ENCODE results near the gene EHMT1. TPM values are rescaled to one million over a fixed set of nuclear protein-coding genes. Genes with fewer than 3 reads are reported as not detected.

Gene EHMT1
- total and polyA plus RNA-seq, 10 of the 15 experiments (the other 5 are each of a cell fraction or from before 2014, with no cell fraction given), result 2.9 to 100 (median 48.1) TPM

DNA sequence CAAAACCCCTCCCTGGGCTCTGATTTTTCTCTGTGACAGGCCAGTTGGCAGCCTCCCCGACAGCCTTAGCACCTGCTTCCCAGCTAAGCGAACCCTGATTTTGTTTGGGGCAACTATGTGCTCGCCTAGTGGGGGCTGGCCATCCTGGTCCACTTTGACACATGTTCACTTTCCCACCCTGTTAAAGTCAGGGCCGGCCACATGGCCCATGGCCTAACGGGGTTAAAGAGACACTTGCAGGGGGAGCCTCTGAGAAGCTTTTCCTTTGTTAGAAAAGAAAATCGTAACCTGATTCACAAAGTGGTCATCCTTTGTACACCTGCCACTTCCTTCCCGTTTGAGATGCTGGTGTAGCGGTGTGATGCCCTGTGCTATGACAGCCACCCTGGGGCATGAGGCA is 257.5 kb downstream of the EHMT1 start:
- ChIA-PET RAD21 (ENCODE audit: unreplicated experiment) (no interaction called here), POLR2A (no interaction called here), SMC1A (ENCODE audit: uncharacterized antibody, unreplicated experiment) (no interaction called here), CTCF (interaction anchor here (0.6 kb wide), 1 partner anchor 217 kb away, joined by 4 read pairs; no protein-coding TSS in a partner anchor)
- in situ Hi-C loops (cut with MboI), result no loop called here
- no peak overlapping the region for H3K4me3 ChIP-seq
- H2AFZ ChIP-seq (ENCODE audit: control insufficient read depth, low read depth, low read length), result no peak overlapping the region
- intact Hi-C loops (cut with micrococcal nuclease; ENCODE audit: unreplicated experiment), result no loop called here
- H4K20me1 ChIP-seq (ENCODE audit: control insufficient read depth, insufficient read depth), result no peaks in the 10 kb centered on the region
- no peak for TF ChIP-seq CBX5 (IDR thresholded peaks at IDR 0.05; ENCODE audit: low read depth)
- TF ChIP-seq BCL3 (IDR thresholded peaks at IDR 0.05; ENCODE audit: borderline replicate concordance, insufficient read depth, low read depth, low read length, poor library complexity, severe bottlenecking), result no peak
- TF ChIP-seq YBX1 (IDR thresholded peaks at IDR 0.05), result no peak
- no peak for TF ChIP-seq TCF3 (IDR thresholded peaks at IDR 0.05; ENCODE audit: borderline replicate concordance, insufficient read depth, low read depth, low read length)
- no peak for TF ChIP-seq TCF7 (IDR thresholded peaks at IDR 0.05; ENCODE audit: borderline replicate concordance)
- TF ChIP-seq RELA (IDR thresholded peaks at IDR 0.05; ENCODE audit: borderline replicate concordance, partially characterized antibody), result no peak
- TF ChIP-seq SMAD1 (IDR thresholded peaks at IDR 0.05; ENCODE audit: low read depth, partially characterized antibody), result no peak
- TF ChIP-seq SMC3 (IDR thresholded peaks at IDR 0.05; ENCODE audit: borderline replicate concordance, low read length), result no peak
- TF ChIP-seq, protein P1, sequence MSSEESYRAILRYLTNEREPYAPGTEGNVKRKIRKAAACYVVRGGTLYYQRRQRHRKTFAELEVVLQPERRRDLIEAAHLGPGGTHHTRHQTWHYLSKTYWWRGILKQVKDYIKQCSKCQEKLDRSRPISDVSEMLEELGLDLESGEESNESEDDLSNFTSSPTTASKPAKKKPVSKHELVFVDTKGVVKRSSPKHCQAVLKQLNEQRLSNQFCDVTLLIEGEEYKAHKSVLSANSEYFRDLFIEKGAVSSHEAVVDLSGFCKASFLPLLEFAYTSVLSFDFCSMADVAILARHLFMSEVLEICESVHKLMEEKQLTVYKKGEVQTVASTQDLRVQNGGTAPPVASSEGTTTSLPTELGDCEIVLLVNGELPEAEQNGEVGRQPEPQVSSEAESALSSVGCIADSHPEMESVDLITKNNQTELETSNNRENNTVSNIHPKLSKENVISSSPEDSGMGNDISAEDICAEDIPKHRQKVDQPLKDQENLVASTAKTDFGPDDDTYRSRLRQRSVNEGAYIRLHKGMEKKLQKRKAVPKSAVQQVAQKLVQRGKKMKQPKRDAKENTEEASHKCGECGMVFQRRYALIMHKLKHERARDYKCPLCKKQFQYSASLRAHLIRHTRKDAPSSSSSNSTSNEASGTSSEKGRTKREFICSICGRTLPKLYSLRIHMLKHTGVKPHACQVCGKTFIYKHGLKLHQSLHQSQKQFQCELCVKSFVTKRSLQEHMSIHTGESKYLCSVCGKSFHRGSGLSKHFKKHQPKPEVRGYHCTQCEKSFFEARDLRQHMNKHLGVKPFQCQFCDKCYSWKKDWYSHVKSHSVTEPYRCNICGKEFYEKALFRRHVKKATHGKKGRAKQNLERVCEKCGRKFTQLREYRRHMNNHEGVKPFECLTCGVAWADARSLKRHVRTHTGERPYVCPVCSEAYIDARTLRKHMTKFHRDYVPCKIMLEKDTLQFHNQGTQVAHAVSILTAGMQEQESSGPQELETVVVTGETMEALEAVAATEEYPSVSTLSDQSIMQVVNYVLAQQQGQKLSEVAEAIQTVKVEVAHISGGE (CRISPR knock-in tag; IDR thresholded peaks at IDR 0.05), result no peak
- TF ChIP-seq MTA3 (IDR thresholded peaks at IDR 0.05; ENCODE audit: borderline replicate concordance, low read length), result no peak
- no peak for TF ChIP-seq BCL11A (IDR thresholded peaks at IDR 0.05; ENCODE audit: low read depth, low read length)
- TF ChIP-seq, protein P2, sequence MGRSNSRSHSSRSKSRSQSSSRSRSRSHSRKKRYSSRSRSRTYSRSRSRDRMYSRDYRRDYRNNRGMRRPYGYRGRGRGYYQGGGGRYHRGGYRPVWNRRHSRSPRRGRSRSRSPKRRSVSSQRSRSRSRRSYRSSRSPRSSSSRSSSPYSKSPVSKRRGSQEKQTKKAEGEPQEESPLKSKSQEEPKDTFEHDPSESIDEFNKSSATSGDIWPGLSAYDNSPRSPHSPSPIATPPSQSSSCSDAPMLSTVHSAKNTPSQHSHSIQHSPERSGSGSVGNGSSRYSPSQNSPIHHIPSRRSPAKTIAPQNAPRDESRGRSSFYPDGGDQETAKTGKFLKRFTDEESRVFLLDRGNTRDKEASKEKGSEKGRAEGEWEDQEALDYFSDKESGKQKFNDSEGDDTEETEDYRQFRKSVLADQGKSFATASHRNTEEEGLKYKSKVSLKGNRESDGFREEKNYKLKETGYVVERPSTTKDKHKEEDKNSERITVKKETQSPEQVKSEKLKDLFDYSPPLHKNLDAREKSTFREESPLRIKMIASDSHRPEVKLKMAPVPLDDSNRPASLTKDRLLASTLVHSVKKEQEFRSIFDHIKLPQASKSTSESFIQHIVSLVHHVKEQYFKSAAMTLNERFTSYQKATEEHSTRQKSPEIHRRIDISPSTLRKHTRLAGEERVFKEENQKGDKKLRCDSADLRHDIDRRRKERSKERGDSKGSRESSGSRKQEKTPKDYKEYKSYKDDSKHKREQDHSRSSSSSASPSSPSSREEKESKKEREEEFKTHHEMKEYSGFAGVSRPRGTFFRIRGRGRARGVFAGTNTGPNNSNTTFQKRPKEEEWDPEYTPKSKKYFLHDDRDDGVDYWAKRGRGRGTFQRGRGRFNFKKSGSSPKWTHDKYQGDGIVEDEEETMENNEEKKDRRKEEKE (IDR thresholded peaks at IDR 0.05), result no peak
- TF ChIP-seq SKIL (IDR thresholded peaks at IDR 0.05; ENCODE audit: low read depth, poor library complexity, severe bottlenecking), result no peak
- no peak for TF ChIP-seq NFXL1 (IDR thresholded peaks at IDR 0.05; ENCODE audit: borderline replicate concordance)
- H3K4me2 ChIP-seq (ENCODE audit: control insufficient read depth, insufficient read depth), result no peak overlapping the region
- H3K9ac ChIP-seq (ENCODE audit: control insufficient read depth, insufficient read depth, low read length), result no peak overlapping the region
- no peaks in the 10 kb centered on the region; the same call in 2 of the 3 replicates for H3K9me3 ChIP-seq (replicated peaks; ENCODE audit: control insufficient read depth, insufficient read depth, low read length)
- ATAC-seq (no peak), DNase-seq (ENCODE audit: low read depth, low spot score) (no peak), FAIRE-seq (no peak)
- H3K27me3 ChIP-seq (replicated peaks in 1 of 2; ENCODE audit: control insufficient read depth in 2 of 2, insufficient read depth in 2 of 2, low read length in 1 of 2), result no peaks in the 10 kb centered on the region; a peak in 2 of 4 replicates
- BruUV-seq (replicated peaks), result no TSS peak
- no peaks in the 10 kb centered on the region for H3K79me2 ChIP-seq (ENCODE audit: control insufficient read depth, insufficient read depth, low read length)
- no peak overlapping the region for H3K27ac ChIP-seq (ENCODE audit: control insufficient read depth, insufficient read depth)
- no peaks in the 10 kb centered on the region for H3K36me3 ChIP-seq (ENCODE audit: control insufficient read depth in 2 of 2, insufficient read depth in 2 of 2, low read length in 1 of 2)
- WGBS (ENCODE audit: insufficient coverage, insufficient replicate concordance, low lambda C conversion rate, missing lambda C conversion rate), result 59% methylated on average over 8 of the region's 8 CpGs
- H3K4me1 ChIP-seq (ENCODE audit: control insufficient read depth, insufficient read depth, low read length), result no peaks in the 10 kb centered on the region

Measured in GM12878 (cell line).